Fibroblast of lung (primary cell): ENCODE measurements around the gene NRXN2. TPM values are rescaled to one million over a fixed set of nuclear protein-coding genes. Genes with fewer than 3 reads are reported as not detected.

ENCODE experiments used
- DNase-seq, 2 donors: peaks; one replicate each; pipeline versions ENCODE4 v3.0.0 to v3.0.0-alpha.2; 2010; ENCODE audit warnings: low read depth in 2 of 2
- H2AFZ ChIP-seq: 2 replicates; pipeline ENCODE4 v1.5.1; 2012; ENCODE audit warnings: low read length, control low read depth, inconsistent platforms
- H3K27ac ChIP-seq: 2 replicates; pipeline ENCODE4 v1.5.1; 2011; ENCODE audit warnings: low read length, control low read depth; ENCODE audit not compliant: insufficient read depth
- H3K27me3 ChIP-seq: 2 replicates; pipeline ENCODE4 v1.5.1; 2011; ENCODE audit warnings: mild to moderate bottlenecking, low read length; ENCODE audit not compliant: control insufficient read depth, insufficient read depth
- H3K36me3 ChIP-seq: 2 replicates; pipeline ENCODE4 v1.5.1; 2011; ENCODE audit warnings: low read length; ENCODE audit not compliant: control insufficient read depth, insufficient read depth
- H3K4me1 ChIP-seq: 2 replicates; pipeline ENCODE4 v1.5.1; 2011; ENCODE audit warnings: low read length; ENCODE audit not compliant: control insufficient read depth, insufficient read depth; ENCODE audit errors: extremely low read depth
- H3K4me2 ChIP-seq: 2 replicates; pipeline ENCODE4 v1.5.1; 2011; ENCODE audit warnings: low read length, control low read depth; ENCODE audit not compliant: insufficient read depth; ENCODE audit errors: extremely low read depth
- H3K4me3 ChIP-seq, 4 experiments: fragments of 200-600 bp in 1 of 4; sonication (generic) in 1 of 4; replicated peaks in 1 of 4; 2 replicates each; pipeline ENCODE4 v1.5.1; 2011 to 2016; ENCODE audit warnings: low read length in 4 of 4, low read depth in 3 of 4, mild to moderate bottlenecking in 3 of 4, control low read depth in 2 of 4, inconsistent platforms in 1 of 4, mixed read lengths in 1 of 4; ENCODE audit not compliant: insufficient read depth in 1 of 4; ENCODE audit errors: control extremely low read depth in 1 of 4
- H3K79me2 ChIP-seq: 2 replicates; pipeline ENCODE4 v1.5.1; 2012; ENCODE audit warnings: mild to moderate bottlenecking, low read length, inconsistent platforms; ENCODE audit not compliant: control insufficient read depth, insufficient read depth
- H3K9ac ChIP-seq: 2 replicates; pipeline ENCODE4 v1.5.1; 2011; ENCODE audit warnings: mild to moderate bottlenecking, low read length, control low read depth; ENCODE audit not compliant: insufficient read depth
- H3K9me3 ChIP-seq: 2 replicates; pipeline ENCODE4 v1.5.1; 2012; ENCODE audit warnings: low read depth, low read length; ENCODE audit not compliant: control insufficient read depth, insufficient read depth
- H4K20me1 ChIP-seq: 2 replicates; pipeline ENCODE4 v1.5.1; 2011; ENCODE audit warnings: low read length; ENCODE audit not compliant: control insufficient read depth, insufficient read depth; ENCODE audit errors: extremely low read depth
- CTCF ChIP-seq, 2 donors: IDR thresholded peaks in 1 of 2; conservative IDR thresholded peaks in 1 of 2; 1 replicate in 1 of 2; 2 replicates in 1 of 2; pipeline ENCODE4 v1.5.1; 2011 to 2012; ENCODE audit warnings: low read length in 2 of 2, control low read depth in 1 of 2, inconsistent platforms in 1 of 2, low read depth in 1 of 2, mild to moderate bottlenecking in 1 of 2
- EZH2 ChIP-seq: IDR thresholded peaks from 2 replicates; pipeline ENCODE4 v1.5.1; 2012; ENCODE audit warnings: low read length, control low read depth, mild to moderate bottlenecking; ENCODE audit errors: missing control alignments
- polyA plus RNA-seq, 2 donors: library from polyadenylated mRNA; depleted of rRNA in 1 of 2; stranded (reverse) in 1 of 2; unstranded in 1 of 2; fragments of >200 nt; gene quantifications; 2 replicates each; pipeline ENCODE4 v1.2.1, GENCODE V29; 2011 to 2012; ENCODE audit warnings: missing spikeins in 1 of 2
- total RNA-seq: library from RNA; depleted of rRNA; stranded (reverse); fragments of >200 nt; gene quantifications from 2 replicates; pipeline ENCODE4 v1.2.1, GENCODE V29; 2014

Gene NRXN2
- total and polyA plus RNA-seq, 2 donors (not counting 1 experiment from before 2014, with no cell fraction given) = under 0.01 to 0.75 TPM

DNA sequence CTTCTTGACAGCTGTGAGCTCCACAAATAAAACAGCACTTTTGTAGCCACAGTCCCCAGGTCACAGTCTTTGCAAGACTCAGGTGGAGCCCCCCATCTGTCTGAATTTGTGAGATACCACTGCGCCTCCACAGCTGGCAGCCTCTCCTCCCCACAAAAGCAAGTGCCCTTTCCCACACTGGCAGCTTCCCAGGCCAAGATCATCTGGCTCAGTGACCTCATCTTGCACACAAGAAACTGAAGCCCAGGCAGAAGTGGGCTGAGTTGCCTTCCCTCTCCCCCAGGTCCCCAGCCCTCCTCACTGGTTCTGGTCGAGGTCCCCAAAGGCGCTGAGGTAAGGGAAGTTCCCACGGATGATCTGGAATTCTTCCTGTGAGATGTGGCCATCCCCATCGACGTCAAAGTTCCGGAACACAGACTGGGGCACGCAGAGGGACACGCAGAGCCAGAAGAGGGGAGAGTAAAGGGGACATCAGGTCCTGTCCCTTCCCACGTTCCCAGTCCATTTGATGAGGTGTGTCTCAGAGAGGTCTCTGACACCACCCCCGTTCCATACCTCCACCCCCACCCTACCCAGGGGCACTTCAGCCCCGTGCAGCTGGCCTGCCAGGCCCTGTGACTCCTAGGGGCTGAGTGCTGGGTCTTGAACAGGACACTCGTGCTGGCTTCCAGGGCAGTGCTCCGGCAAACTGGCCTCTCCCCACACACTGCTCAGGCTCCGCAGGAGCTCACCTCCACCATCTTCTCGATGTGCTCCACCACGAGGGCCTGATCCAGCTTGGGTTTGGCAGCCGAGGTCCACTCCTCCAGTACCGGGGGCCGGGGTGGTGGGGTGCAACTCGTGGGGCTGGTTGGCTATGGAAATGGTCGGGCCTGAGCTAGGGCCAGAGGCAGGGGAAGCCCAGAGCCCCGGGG, 12.1 kb upstream of the NRXN2 start:
- Histone ChIP-seq H3K4me2 (no peak overlapping the region), H3K9ac (no peak overlapping the region), H3K4me1 (no peaks in the 10 kb centered on the region), H3K4me3 (no peak overlapping the region), H4K20me1 (no peaks in the 10 kb centered on the region), H3K27me3 (peaks cover 2% of the 10 kb centered on the region), H3K27ac (no peak overlapping the region), H3K79me2 (no peaks in the 10 kb centered on the region), H3K36me3 (no peaks in the 10 kb centered on the region), H3K9me3 (no peaks in the 10 kb centered on the region), H2AFZ (no peak overlapping the region)
- no peak for TF ChIP-seq EZH2
- no peak for TF ChIP-seq CTCF (conservative IDR thresholded peaks at IDR 0.05 in 1 of 2, IDR thresholded peaks at IDR 0.05 in 1 of 2; ENCODE audit: low read depth in 1 of 2, low read length in 2 of 2)
- no peak for DNase-seq

DNA sequence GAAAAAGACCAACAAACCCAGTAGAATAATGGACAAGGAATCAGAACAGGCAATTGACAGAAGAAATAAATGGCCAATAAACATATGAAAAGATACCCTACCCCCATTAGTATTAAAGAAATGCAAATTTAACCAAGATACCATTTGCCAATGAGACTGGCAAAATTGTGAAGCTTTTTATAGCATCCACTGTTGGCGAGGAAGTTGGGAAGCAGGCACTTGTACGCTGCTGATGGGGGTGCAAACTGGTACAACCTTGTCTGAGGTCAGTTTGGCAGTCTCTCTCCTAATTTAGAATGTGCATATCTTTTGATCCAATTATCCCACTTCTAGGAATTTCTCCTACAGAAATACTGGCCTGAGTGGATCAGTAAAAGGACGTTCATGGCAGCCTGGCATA, 8.6 kb upstream of the NRXN2 start:
- TF ChIP-seq CTCF (conservative IDR thresholded peaks at IDR 0.05 in 1 of 2, IDR thresholded peaks at IDR 0.05 in 1 of 2; ENCODE audit: low read depth in 1 of 2, low read length in 2 of 2) = no peak
- no peak for TF ChIP-seq EZH2
- Histone ChIP-seq H3K9ac (no peak overlapping the region), H3K4me3 (no peak overlapping the region), H3K9me3 (no peaks in the 10 kb centered on the region), H3K27ac (no peak overlapping the region), H3K36me3 (no peaks in the 10 kb centered on the region), H2AFZ (no peak overlapping the region), H3K79me2 (no peaks in the 10 kb centered on the region), H3K4me1 (no peaks in the 10 kb centered on the region), H4K20me1 (no peaks in the 10 kb centered on the region), H3K27me3 (peaks cover 2% of the 10 kb centered on the region), H3K4me2 (no peak overlapping the region)
- no peak for DNase-seq

DNA sequence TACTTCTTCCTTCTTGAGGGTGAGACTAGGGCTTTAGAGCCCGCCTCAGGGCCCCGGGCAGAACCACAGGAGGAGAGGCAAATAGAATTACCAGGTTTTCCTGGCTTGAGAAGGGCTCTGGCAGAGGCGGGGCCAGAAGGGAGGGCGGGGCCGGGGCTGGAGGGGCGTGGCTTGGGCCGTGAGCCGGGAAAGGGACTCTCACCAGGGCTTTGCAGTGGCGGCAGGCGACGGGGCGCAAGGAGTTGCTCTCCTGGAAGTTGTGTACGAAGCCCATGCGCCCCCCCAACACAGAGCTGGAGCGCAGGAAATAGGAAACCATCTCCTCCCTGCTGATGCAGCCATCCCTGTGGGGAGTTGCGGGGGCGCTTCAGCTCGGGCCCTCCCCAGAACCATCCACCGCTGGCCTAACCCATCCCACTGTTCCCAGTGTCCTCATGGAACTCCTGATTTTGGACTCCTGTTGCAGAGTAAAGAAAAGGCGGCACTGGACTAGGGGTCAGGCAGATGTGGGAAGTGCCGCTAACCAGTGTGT, 6.9 kb upstream of the NRXN2 start:
- no peaks in the 10 kb centered on the region for H3K9me3 ChIP-seq
- no peak overlapping the region for H2AFZ ChIP-seq
- H3K36me3 ChIP-seq = no peaks in the 10 kb centered on the region
- no peak for DNase-seq
- no peak overlapping the region for H3K4me2 ChIP-seq
- no peak overlapping the region for H3K4me3 ChIP-seq
- peaks cover 2% of the 10 kb centered on the region for H3K27me3 ChIP-seq
- H3K79me2 ChIP-seq = no peaks in the 10 kb centered on the region
- H3K9ac ChIP-seq = no peak overlapping the region
- H3K27ac ChIP-seq = no peak overlapping the region
- no peak for TF ChIP-seq EZH2
- TF ChIP-seq CTCF (conservative IDR thresholded peaks at IDR 0.05 in 1 of 2, IDR thresholded peaks at IDR 0.05 in 1 of 2; ENCODE audit: low read depth in 1 of 2, low read length in 2 of 2) = no peak
- H3K4me1 ChIP-seq = no peaks in the 10 kb centered on the region
- no peaks in the 10 kb centered on the region for H4K20me1 ChIP-seq
